Ecto neural progenitor cell (in vitro differentiated cells): ENCODE results near the gene C11orf58.
A peak's percentile ranks its signal among the peaks of the same experiment; 100 is the strongest.

Source experiments
- DNase-seq: peaks from one replicate; pipeline ENCODE4 v3.0.0-alpha.2; 2018; ENCODE audit warnings: low spot score

Gene C11orf58

GRCh38 chr11:16769386-16769785 is 30.9 kb downstream of the C11orf58 start:
- no peak for DNase-seq

- no peak for DNase-seq
Measured at GRCh38 chr11:16770016-16770415, 31.6 kb downstream of the C11orf58 start.

GRCh38 chr11:16771350-16772140 is 33.1 kb downstream of the C11orf58 start:
- no peak for DNase-seq

GRCh38 chr11:16772141-16772512 is 33.7 kb downstream of the C11orf58 start:
- DNase-seq, result no peak

GRCh38 chr11:16773981-16774935 is 35.8 kb downstream of the C11orf58 start:
- DNase-seq, result no peak

- DNase-seq, result no peak
Measured at GRCh38 chr11:16774936-16775613, 36.6 kb downstream of the C11orf58 start.

GRCh38 chr11:16775614-16776283 is 37.3 kb downstream of the C11orf58 start:
- no peak for DNase-seq

- DNase-seq, result peak; percentile 48
Measured at GRCh38 chr11:16776711-16777612, 38.5 kb downstream of the C11orf58 start.

- peak; percentile 18 for DNase-seq
Measured at GRCh38 chr11:16777613-16777975, 39.1 kb downstream of the C11orf58 start.

- peak; percentile 24 for DNase-seq
Measured at GRCh38 chr11:16778286-16778685, 39.8 kb downstream of the C11orf58 start.

GRCh38 chr11:16778876-16779275 is 40.4 kb downstream of the C11orf58 start:
- peak; percentile 42 for DNase-seq

- peak; percentile 43 for DNase-seq
Measured at GRCh38 chr11:16779436-16779835, 41.0 kb downstream of the C11orf58 start.

GRCh38 chr11:16780146-16780545 is 41.7 kb downstream of the C11orf58 start:
- DNase-seq, result no peak

GRCh38 chr11:16780698-16781550 is 42.5 kb downstream of the C11orf58 start:
- DNase-seq, result peak; percentile 39

GRCh38 chr11:16781936-16782919 is 43.8 kb downstream of the C11orf58 start:
- no peak for DNase-seq

- no peak for DNase-seq
Measured at GRCh38 chr11:16783321-16783801, 44.9 kb downstream of the C11orf58 start.

GRCh38 chr11:16784097-16784496 is 45.6 kb downstream of the C11orf58 start:
- peak; percentile 73 for DNase-seq

GRCh38 chr11:16784666-16785065 is 46.2 kb downstream of the C11orf58 start:
- no peak for DNase-seq
